Measurements from ENCODE around the gene HRK.

HRK gene

DNA sequence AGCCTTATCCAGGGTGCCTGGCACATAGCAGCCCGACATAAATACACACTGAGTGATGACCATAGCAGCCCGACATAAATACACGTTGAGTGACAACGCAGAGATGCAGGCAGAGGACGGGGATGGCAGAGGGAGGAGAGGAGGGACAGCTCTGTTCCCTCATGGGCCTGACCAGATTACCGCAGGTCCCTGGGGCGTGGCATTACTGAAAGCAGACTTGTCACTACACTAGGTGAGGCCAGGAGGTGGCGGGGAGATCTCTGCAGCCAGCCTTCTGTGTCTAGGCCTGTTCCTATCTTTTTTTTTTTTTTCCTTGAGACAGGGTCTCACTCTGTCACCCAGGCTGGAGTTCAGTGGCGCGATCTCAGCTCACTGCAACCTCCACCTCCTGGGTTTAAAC, 69.0 kb downstream of the HRK start:
- no peak overlapping the region for H3K4me3 ChIP-seq (ENCODE audit: low read depth, low read length)
- no peak for TF ChIP-seq POLR2A (IDR thresholded peaks at IDR 0.05; ENCODE audit: extremely low read depth, insufficient read length)
- TF ChIP-seq, protein P1, sequence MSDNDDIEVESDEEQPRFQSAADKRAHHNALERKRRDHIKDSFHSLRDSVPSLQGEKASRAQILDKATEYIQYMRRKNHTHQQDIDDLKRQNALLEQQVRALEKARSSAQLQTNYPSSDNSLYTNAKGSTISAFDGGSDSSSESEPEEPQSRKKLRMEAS (IDR thresholded peaks at IDR 0.05; ENCODE audit: low read depth, low read length) = no peak
- TF ChIP-seq, protein P2, sequence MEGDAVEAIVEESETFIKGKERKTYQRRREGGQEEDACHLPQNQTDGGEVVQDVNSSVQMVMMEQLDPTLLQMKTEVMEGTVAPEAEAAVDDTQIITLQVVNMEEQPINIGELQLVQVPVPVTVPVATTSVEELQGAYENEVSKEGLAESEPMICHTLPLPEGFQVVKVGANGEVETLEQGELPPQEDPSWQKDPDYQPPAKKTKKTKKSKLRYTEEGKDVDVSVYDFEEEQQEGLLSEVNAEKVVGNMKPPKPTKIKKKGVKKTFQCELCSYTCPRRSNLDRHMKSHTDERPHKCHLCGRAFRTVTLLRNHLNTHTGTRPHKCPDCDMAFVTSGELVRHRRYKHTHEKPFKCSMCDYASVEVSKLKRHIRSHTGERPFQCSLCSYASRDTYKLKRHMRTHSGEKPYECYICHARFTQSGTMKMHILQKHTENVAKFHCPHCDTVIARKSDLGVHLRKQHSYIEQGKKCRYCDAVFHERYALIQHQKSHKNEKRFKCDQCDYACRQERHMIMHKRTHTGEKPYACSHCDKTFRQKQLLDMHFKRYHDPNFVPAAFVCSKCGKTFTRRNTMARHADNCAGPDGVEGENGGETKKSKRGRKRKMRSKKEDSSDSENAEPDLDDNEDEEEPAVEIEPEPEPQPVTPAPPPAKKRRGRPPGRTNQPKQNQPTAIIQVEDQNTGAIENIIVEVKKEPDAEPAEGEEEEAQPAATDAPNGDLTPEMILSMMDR (IDR thresholded peaks at IDR 0.05; ENCODE audit: low read depth, low read length) = no peak
- TF ChIP-seq MYC (IDR thresholded peaks at IDR 0.05; ENCODE audit: low read depth, low read length) = no peak
- DNase-seq (ENCODE audit: low read depth) = no peak

DNA sequence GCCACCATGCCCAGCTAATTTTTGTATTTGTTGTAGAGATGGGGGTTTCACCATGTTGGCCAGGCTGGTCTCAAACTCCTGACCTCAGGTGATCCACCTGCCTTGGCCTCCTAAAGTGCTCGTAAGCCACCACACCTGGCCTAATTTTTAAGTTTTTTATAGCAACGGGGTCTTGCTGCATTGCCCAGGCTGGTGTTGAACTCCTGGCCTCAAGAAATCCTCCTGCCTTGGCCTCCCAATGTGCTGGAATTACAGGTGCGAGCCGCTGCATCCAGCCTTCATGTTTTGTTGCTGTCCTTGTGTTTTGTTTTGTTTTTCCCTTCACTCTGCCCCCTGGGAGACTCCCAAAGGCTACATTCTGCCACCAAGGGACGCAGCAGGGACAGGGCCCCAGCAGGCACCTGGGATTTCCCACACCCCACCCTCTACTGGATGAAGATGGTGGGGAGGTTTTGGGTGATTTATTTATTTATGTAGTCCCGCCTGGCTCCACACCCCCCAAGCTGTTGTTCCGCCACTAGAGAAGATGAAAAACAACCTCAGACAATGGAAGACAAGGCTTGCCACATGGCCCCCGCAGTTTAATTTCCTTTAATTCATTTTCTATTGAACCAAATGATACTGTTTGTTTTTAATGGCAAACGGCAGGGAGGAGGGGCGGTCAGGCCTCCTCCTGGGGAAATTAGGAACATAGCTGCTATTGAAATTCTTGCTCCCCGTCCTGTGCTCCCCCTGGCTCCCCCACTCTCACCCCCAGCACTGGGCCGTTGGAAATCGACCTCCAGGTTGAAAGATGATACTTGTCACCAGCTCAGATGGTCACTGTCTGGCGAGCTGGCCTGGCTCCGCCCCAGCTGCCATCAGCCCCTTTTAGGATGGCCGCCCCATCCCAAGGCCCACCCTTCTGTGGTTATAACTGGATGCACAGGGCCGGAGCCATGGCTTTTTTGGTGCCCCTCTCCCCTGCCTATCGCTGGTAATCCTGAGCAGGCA, 72.8 kb downstream of the HRK start:
- TF ChIP-seq, protein P2 (IDR thresholded peaks at IDR 0.05; ENCODE audit: low read depth, low read length) = no peak
- no peak for TF ChIP-seq POLR2A (IDR thresholded peaks at IDR 0.05; ENCODE audit: extremely low read depth, insufficient read length)
- TF ChIP-seq MYC (IDR thresholded peaks at IDR 0.05; ENCODE audit: low read depth, low read length) = no peak
- TF ChIP-seq, protein P1 (IDR thresholded peaks at IDR 0.05; ENCODE audit: low read depth, low read length) = no peak

DNA sequence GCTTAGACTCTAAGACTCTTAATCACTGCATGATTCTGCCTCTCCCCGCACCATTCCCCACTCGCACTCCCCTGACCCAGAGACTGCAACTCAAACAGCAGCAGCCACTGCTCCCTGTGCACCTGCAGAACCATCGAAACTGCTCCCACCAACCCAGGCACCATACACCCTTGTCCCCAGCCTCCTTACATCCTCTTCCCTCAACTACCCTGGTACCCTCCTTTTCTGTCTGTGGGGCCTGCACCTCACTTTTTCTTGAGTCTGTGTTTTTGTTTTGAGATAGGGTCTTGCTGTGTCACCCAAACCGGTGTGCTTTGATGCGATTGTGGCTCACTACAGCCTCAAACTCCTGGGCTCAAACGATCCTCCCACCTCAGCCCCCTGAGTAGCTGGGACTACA, 73.7 kb downstream of the HRK start:
- no peak for DNase-seq (ENCODE audit: low read depth)

More for the DNA sequence above, 72.8 kb downstream of the HRK start:
- no peak overlapping the region for H3K4me3 ChIP-seq (ENCODE audit: low read depth, low read length)
- no peak for DNase-seq (ENCODE audit: low read depth)

DNA sequence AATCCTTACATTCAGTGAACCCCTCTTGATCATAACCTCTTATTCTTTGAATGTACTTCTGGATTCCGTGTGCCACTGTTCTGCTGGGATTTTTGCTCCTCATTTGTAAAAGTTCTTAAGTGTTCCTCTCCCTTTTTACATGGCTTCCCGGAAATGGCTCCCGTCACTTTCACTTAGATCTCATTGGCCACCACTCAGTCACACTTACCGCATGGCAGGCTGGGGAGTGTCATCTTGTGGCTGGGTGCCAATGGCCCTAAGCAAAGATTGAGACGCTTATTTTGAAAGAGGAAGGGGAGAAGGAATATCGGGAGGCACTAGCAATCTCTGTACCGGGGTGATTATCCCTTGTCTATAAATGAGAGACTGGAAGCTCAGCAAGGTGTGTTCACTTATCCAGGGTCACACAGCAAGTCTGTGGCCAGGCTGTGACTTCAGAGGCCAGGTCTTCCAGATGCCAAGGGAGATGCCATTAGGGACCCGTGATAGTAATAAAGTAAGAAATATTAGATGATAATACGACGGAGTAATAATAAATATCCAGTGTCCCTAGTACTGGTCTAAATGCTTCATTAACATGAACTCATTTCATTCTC, 74.3 kb downstream of the HRK start:
- no peak overlapping the region for H3K4me3 ChIP-seq (ENCODE audit: low read depth, low read length)
- no peak for DNase-seq (ENCODE audit: low read depth)
- TF ChIP-seq, protein P2 (IDR thresholded peaks at IDR 0.05; ENCODE audit: low read depth, low read length) = no peak
- TF ChIP-seq, protein P1 (IDR thresholded peaks at IDR 0.05; ENCODE audit: low read depth, low read length) = no peak
- TF ChIP-seq MYC (IDR thresholded peaks at IDR 0.05; ENCODE audit: low read depth, low read length) (no peak), POLR2A (IDR thresholded peaks at IDR 0.05; ENCODE audit: extremely low read depth, insufficient read length) (no peak)

More for the DNA sequence above, 73.7 kb downstream of the HRK start:
- no peak overlapping the region for H3K4me3 ChIP-seq (ENCODE audit: low read depth, low read length)
- no peak for TF ChIP-seq MYC (IDR thresholded peaks at IDR 0.05; ENCODE audit: low read depth, low read length)
- TF ChIP-seq POLR2A (IDR thresholded peaks at IDR 0.05; ENCODE audit: extremely low read depth, insufficient read length) = no peak
- TF ChIP-seq, protein P1 (IDR thresholded peaks at IDR 0.05; ENCODE audit: low read depth, low read length) = no peak
- TF ChIP-seq, protein P2 (IDR thresholded peaks at IDR 0.05; ENCODE audit: low read depth, low read length) = no peak

Data from NB4 (cell line).